GM12878 (cell line): ENCODE measurements around the gene PIGB. TPM values are rescaled to one million over a fixed set of nuclear protein-coding genes. Genes with fewer than 3 reads are reported as not detected.

Experiments
- BCL11A ChIP-seq: IDR thresholded peaks from 2 replicates; pipeline ENCODE4 v1.6.1; 2011; ENCODE audit warnings: low read depth, low read length
- BRCA1 ChIP-seq: IDR thresholded peaks from 2 replicates; pipeline ENCODE4 v1.6.1; 2011; ENCODE audit warnings: low read depth, low read length, improper control_type of control experiment
- CEBPB ChIP-seq, 2 experiments: fragments of 150-350 bp in 1 of 2; IDR thresholded peaks; 2 replicates each; pipeline ENCODE4 v1.6.1; 2012 to 2014; ENCODE audit warnings: low read depth in 2 of 2, low read length in 2 of 2, borderline replicate concordance in 1 of 2, inconsistent platforms in 1 of 2
- FOS ChIP-seq: IDR thresholded peaks from 3 replicates; pipeline ENCODE4 v1.6.1; 2011; ENCODE audit warnings: borderline replicate concordance; ENCODE audit not compliant: insufficient read length; ENCODE audit errors: extremely low read depth
- GABPA ChIP-seq: IDR thresholded peaks from 2 replicates; pipeline ENCODE4 v1.6.1; 2014; ENCODE audit warnings: antibody characterized with exemption, low read depth, mild to moderate bottlenecking, inconsistent platforms
- NBN ChIP-seq: fragments of 450-650 bp; IDR thresholded peaks from 2 replicates; pipeline ENCODE4 v1.6.1; 2016
- RAD51 ChIP-seq: fragments of 450-650 bp; IDR thresholded peaks from 2 replicates; pipeline ENCODE4 v1.6.1; 2016; ENCODE audit warnings: moderate library complexity, mild to moderate bottlenecking, inconsistent platforms
- RB1 ChIP-seq: fragments of 450-650 bp; formaldehyde crosslinking; IDR thresholded peaks from 2 replicates; pipeline ENCODE4 v1.6.1; 2017; ENCODE audit warnings: mild to moderate bottlenecking, borderline replicate concordance
- RBBP5 ChIP-seq: fragments of 200-600 bp; sonication (generic); conservative IDR thresholded peaks from 2 replicates; pipeline ENCODE4 v1.6.1; 2016
- SPI1 ChIP-seq: IDR thresholded peaks from 2 replicates; pipeline ENCODE4 v1.6.1; 2011; ENCODE audit warnings: low read depth, mild to moderate bottlenecking, low read length, moderate library complexity, borderline replicate concordance; ENCODE audit not compliant: insufficient read depth
- SUZ12 ChIP-seq: fragments of 200-600 bp; sonication (generic); IDR thresholded peaks from one replicate; pipeline ENCODE4 v1.6.1; 2018; ENCODE audit warnings: antibody characterized with exemption, mild to moderate bottlenecking; ENCODE audit not compliant: unreplicated experiment
- TCF12 ChIP-seq: IDR thresholded peaks from 2 replicates; pipeline ENCODE4 v1.6.1; 2011; ENCODE audit warnings: low read depth, mild to moderate bottlenecking, low read length
- TCF3 ChIP-seq: IDR thresholded peaks from 2 replicates; pipeline ENCODE4 v1.6.1; 2012; ENCODE audit warnings: low read depth, mild to moderate bottlenecking, low read length, borderline replicate concordance; ENCODE audit not compliant: insufficient read depth
- TCF7 ChIP-seq: IDR thresholded peaks from 2 replicates; pipeline ENCODE4 v1.6.1; 2014; ENCODE audit warnings: antibody characterized with exemption, borderline replicate concordance
- YY1 ChIP-seq: IDR thresholded peaks from 2 replicates; pipeline ENCODE4 v1.6.1; 2011; ENCODE audit warnings: low read depth, mild to moderate bottlenecking, low read length
- ZNF274 ChIP-seq: IDR thresholded peaks from one replicate; pipeline ENCODE4 v1.8.0; 2011; ENCODE audit not compliant: insufficient read length, insufficient read depth
- ZSCAN29 ChIP-seq: fragments of 450-650 bp; IDR thresholded peaks from 2 replicates; pipeline ENCODE4 v1.6.1; 2017; ENCODE audit warnings: mild to moderate bottlenecking, moderate library complexity
- polyA plus RNA-seq, 11 experiments: library from polyadenylated mRNA; depleted of rRNA in 4 of 11; unstranded in 6 of 11; stranded (reverse) in 5 of 11; fragments of >200 nt; fragmentation: Nextera tagmentation in 4 of 11; fragmentation: Illumina TruSeq in 1 of 11; extraction: Ambion mirVana in 4 of 11; extraction: Trizol in 1 of 11; gene quantifications; 1 replicate in 1 of 11; 2 replicates in 10 of 11; pipeline versions ENCODE4 v1.2.1 to v1.2.3, GENCODE V29; 2011 to 2016; ENCODE audit warnings: inconsistent platforms in 2 of 11, missing spikeins in 2 of 11, low read depth in 1 of 11
- total RNA-seq, 4 experiments: library from RNA; depleted of rRNA in 3 of 4; stranded (reverse); fragments of >200 nt in 3 of 4; fragmentation: Illumina TruSeq in 1 of 4; extraction: Trizol in 1 of 4; gene quantifications; 2 replicates each; pipeline versions ENCODE4 v1.2.1 to v1.2.3, GENCODE V29; 2013 to 2021
- TF ChIP-seq, protein P1 (sequence below): fragments of 450-650 bp; IDR thresholded peaks from 2 replicates; pipeline ENCODE4 v1.6.1; 2017; ENCODE audit warnings: mild to moderate bottlenecking, low read depth, inconsistent platforms; ENCODE audit not compliant: poor library complexity, severe bottlenecking
- TF ChIP-seq, protein P2 (sequence below): fragments of 450-650 bp; IDR thresholded peaks from 2 replicates; pipeline ENCODE4 v1.6.1; 2017; ENCODE audit warnings: low read depth, mild to moderate bottlenecking, moderate library complexity
- TF ChIP-seq, protein P3 (sequence below): fragments of 450-650 bp; IDR thresholded peaks from 2 replicates; pipeline ENCODE4 v1.6.1; 2016; ENCODE audit warnings: mild to moderate bottlenecking
- TF ChIP-seq, protein P4 (sequence below): fragments of 450-650 bp; IDR thresholded peaks from 2 replicates; pipeline ENCODE4 v1.6.1; 2017; ENCODE audit warnings: antibody characterized with exemption, mild to moderate bottlenecking, moderate library complexity
- TF ChIP-seq, protein P5 (sequence below): IDR thresholded peaks from 2 replicates; pipeline ENCODE4 v1.6.1; 2011; ENCODE audit warnings: borderline replicate concordance, low read depth, mild to moderate bottlenecking, moderate library complexity, low read length; ENCODE audit not compliant: insufficient read depth, poor library complexity, severe bottlenecking

Gene PIGB
- total and polyA plus RNA-seq, 10 of the 15 experiments (the other 5 are each of a cell fraction or from before 2014, with no cell fraction given), result 17.9 to 46.0 (median 25.2) TPM

DNA sequence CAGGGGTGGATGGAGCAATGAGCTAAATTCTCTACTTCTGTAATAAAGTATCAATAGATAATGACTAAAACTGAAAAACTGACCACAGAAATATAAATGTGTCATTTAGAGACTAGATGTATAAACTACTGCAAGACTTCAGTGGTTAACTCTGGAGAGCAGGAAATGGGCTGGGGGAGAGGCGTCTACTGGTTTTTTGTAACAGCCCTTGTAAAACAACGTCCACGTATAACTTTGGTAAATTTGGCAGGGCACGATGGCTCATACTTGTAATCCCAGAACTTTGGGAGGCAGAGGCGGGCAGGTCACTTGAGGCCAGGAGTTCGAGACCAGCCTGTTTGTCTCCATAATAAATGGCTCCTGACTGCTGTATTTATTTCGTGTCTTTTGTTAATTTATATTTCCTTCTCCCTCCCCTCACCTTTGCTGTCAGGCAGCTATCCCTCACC, 41.9 kb upstream of the PIGB start (continued):
- TF ChIP-seq, protein P1, sequence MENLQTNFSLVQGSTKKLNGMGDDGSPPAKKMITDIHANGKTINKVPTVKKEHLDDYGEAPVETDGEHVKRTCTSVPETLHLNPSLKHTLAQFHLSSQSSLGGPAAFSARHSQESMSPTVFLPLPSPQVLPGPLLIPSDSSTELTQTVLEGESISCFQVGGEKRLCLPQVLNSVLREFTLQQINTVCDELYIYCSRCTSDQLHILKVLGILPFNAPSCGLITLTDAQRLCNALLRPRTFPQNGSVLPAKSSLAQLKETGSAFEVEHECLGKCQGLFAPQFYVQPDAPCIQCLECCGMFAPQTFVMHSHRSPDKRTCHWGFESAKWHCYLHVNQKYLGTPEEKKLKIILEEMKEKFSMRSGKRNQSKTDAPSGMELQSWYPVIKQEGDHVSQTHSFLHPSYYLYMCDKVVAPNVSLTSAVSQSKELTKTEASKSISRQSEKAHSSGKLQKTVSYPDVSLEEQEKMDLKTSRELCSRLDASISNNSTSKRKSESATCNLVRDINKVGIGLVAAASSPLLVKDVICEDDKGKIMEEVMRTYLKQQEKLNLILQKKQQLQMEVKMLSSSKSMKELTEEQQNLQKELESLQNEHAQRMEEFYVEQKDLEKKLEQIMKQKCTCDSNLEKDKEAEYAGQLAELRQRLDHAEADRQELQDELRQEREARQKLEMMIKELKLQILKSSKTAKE, result peak; percentile 94
- TF ChIP-seq, protein P2, sequence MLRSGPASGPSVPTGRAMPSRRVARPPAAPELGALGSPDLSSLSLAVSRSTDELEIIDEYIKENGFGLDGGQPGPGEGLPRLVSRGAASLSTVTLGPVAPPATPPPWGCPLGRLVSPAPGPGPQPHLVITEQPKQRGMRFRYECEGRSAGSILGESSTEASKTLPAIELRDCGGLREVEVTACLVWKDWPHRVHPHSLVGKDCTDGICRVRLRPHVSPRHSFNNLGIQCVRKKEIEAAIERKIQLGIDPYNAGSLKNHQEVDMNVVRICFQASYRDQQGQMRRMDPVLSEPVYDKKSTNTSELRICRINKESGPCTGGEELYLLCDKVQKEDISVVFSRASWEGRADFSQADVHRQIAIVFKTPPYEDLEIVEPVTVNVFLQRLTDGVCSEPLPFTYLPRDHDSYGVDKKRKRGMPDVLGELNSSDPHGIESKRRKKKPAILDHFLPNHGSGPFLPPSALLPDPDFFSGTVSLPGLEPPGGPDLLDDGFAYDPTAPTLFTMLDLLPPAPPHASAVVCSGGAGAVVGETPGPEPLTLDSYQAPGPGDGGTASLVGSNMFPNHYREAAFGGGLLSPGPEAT, result peak; percentile 59
- TF ChIP-seq RAD51, result no peak
- TF ChIP-seq SUZ12, result no peak
- TF ChIP-seq TCF3, result no peak
- TF ChIP-seq SPI1, result no peak
- TF ChIP-seq, protein P3, sequence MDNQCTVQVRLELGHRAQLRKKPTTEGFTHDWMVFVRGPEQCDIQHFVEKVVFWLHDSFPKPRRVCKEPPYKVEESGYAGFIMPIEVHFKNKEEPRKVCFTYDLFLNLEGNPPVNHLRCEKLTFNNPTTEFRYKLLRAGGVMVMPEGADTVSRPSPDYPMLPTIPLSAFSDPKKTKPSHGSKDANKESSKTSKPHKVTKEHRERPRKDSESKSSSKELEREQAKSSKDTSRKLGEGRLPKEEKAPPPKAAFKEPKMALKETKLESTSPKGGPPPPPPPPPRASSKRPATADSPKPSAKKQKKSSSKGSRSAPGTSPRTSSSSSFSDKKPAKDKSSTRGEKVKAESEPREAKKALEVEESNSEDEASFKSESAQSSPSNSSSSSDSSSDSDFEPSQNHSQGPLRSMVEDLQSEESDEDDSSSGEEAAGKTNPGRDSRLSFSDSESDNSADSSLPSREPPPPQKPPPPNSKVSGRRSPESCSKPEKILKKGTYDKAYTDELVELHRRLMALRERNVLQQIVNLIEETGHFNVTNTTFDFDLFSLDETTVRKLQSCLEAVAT, result peak; percentile 66; the same call in 1 of the 2 replicates
- TF ChIP-seq, protein P4, sequence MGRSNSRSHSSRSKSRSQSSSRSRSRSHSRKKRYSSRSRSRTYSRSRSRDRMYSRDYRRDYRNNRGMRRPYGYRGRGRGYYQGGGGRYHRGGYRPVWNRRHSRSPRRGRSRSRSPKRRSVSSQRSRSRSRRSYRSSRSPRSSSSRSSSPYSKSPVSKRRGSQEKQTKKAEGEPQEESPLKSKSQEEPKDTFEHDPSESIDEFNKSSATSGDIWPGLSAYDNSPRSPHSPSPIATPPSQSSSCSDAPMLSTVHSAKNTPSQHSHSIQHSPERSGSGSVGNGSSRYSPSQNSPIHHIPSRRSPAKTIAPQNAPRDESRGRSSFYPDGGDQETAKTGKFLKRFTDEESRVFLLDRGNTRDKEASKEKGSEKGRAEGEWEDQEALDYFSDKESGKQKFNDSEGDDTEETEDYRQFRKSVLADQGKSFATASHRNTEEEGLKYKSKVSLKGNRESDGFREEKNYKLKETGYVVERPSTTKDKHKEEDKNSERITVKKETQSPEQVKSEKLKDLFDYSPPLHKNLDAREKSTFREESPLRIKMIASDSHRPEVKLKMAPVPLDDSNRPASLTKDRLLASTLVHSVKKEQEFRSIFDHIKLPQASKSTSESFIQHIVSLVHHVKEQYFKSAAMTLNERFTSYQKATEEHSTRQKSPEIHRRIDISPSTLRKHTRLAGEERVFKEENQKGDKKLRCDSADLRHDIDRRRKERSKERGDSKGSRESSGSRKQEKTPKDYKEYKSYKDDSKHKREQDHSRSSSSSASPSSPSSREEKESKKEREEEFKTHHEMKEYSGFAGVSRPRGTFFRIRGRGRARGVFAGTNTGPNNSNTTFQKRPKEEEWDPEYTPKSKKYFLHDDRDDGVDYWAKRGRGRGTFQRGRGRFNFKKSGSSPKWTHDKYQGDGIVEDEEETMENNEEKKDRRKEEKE, result no peak
- no peak for TF ChIP-seq ZNF274
- TF ChIP-seq FOS, result no peak
- peak; percentile 66 for TF ChIP-seq GABPA
- peak; percentile 87 for TF ChIP-seq BCL11A
- TF ChIP-seq RBBP5, result no peak
- no peak for TF ChIP-seq RB1
- peak in 1 of 2 experiments; percentile 62; a peak in 1 of 4 replicates for TF ChIP-seq CEBPB (IDR thresholded peaks at IDR 0.05; ENCODE audit: borderline replicate concordance in 1 of 2, low read depth in 2 of 2, low read length in 2 of 2)
- peak; percentile 82; the same call in 1 of the 2 replicates for TF ChIP-seq ZSCAN29
- TF ChIP-seq TCF7, result 0 out of 2 replicates have a peak, but pooled peaks have one; percentile 24
- peak; percentile 82 for TF ChIP-seq NBN
- peak; percentile 44; the same call in 1 of the 2 replicates for TF ChIP-seq YY1
- TF ChIP-seq BRCA1, result no peak
- TF ChIP-seq, protein P5, sequence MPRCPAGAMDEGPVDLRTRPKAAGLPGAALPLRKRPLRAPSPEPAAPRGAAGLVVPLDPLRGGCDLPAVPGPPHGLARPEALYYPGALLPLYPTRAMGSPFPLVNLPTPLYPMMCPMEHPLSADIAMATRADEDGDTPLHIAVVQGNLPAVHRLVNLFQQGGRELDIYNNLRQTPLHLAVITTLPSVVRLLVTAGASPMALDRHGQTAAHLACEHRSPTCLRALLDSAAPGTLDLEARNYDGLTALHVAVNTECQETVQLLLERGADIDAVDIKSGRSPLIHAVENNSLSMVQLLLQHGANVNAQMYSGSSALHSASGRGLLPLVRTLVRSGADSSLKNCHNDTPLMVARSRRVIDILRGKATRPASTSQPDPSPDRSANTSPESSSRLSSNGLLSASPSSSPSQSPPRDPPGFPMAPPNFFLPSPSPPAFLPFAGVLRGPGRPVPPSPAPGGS, result peak; percentile 93
- 0 out of 2 replicates have a peak, but pooled peaks have one; percentile 12 for TF ChIP-seq TCF12
